ENCODE results near the gene NKPD1.

Gene NKPD1

GRCh38 chr19:45158503-45159209 lies 2.1 kb downstream of the NKPD1 start:
- FAIRE-seq = no peak
- no peak for DNase-seq (ENCODE audit: extremely low spot score, insufficient read length, low read depth)

GRCh38 chr19:45156751-45157150 lies 4.0 kb downstream of the NKPD1 start:
- no peak for DNase-seq (ENCODE audit: extremely low spot score, insufficient read length, low read depth)
- FAIRE-seq = no peak

GRCh38 chr19:45156011-45156630 lies 4.7 kb downstream of the NKPD1 start:
- FAIRE-seq (no peak), DNase-seq (ENCODE audit: extremely low spot score, insufficient read length, low read depth) (no peak)

GRCh38 chr19:45154064-45154827 lies 6.5 kb downstream of the NKPD1 start:
- FAIRE-seq (no peak), DNase-seq (ENCODE audit: extremely low spot score, insufficient read length, low read depth) (no peak)

- FAIRE-seq = no peak
- no peak for DNase-seq (ENCODE audit: extremely low spot score, insufficient read length, low read depth)
Measured at GRCh38 chr19:45153339-45154063, 7.3 kb downstream of the NKPD1 start.

- DNase-seq (ENCODE audit: extremely low spot score, insufficient read length, low read depth) (no peak), FAIRE-seq (peak; percentile 78)
Measured at GRCh38 chr19:45152504-45153338, 8.1 kb downstream of the NKPD1 start.

GRCh38 chr19:45151821-45152503 lies 8.8 kb downstream of the NKPD1 start:
- no peak for FAIRE-seq
- DNase-seq (ENCODE audit: extremely low spot score, insufficient read length, low read depth) = no peak

- no peak for FAIRE-seq
- DNase-seq (ENCODE audit: extremely low spot score, insufficient read length, low read depth) = no peak
Measured at GRCh38 chr19:45151320-45151719, 9.5 kb downstream of the NKPD1 start.

- no peak for DNase-seq (ENCODE audit: extremely low spot score, insufficient read length, low read depth)
- no peak for FAIRE-seq
Measured at GRCh38 chr19:45150751-45151281, 10.0 kb downstream of the NKPD1 start.

GRCh38 chr19:45150180-45150579 lies 10.6 kb downstream of the NKPD1 start:
- DNase-seq (ENCODE audit: extremely low spot score, insufficient read length, low read depth) (no peak), FAIRE-seq (no peak)

GRCh38 chr19:45149129-45149528 lies 11.7 kb downstream of the NKPD1 start:
- FAIRE-seq = no peak

GRCh38 chr19:45147835-45148676 lies 12.7 kb downstream of the NKPD1 start:
- FAIRE-seq (no peak), DNase-seq (ENCODE audit: extremely low spot score, insufficient read length, low read depth) (no peak)

More at GRCh38 chr19:45149129-45149528, 11.7 kb downstream of the NKPD1 start:
- DNase-seq (ENCODE audit: extremely low spot score, insufficient read length, low read depth) = no peak

- FAIRE-seq = no peak
- DNase-seq (ENCODE audit: extremely low spot score, insufficient read length, low read depth) = no peak
Measured at GRCh38 chr19:45146741-45147205, 14.0 kb downstream of the NKPD1 start.

- DNase-seq (ENCODE audit: extremely low spot score, insufficient read length, low read depth) (no peak), FAIRE-seq (no peak)
Measured at GRCh38 chr19:45146251-45146650, 14.5 kb downstream of the NKPD1 start.

- DNase-seq (ENCODE audit: extremely low spot score, insufficient read length, low read depth) = no peak
- FAIRE-seq = no peak
Measured at GRCh38 chr19:45145270-45146189, 15.3 kb downstream of the NKPD1 start.

GRCh38 chr19:45144431-45145269 lies 16.1 kb downstream of the NKPD1 start:
- FAIRE-seq (no peak), DNase-seq (ENCODE audit: extremely low spot score, insufficient read length, low read depth) (no peak)
